ENCODE data around the gene EDEM3.
"Not testable (repeated sequence)": the region's sequence is repeated elsewhere in the genome, so short reads cannot be mapped to it uniquely, and the experiment has no call there.

EDEM3 gene

DNA sequence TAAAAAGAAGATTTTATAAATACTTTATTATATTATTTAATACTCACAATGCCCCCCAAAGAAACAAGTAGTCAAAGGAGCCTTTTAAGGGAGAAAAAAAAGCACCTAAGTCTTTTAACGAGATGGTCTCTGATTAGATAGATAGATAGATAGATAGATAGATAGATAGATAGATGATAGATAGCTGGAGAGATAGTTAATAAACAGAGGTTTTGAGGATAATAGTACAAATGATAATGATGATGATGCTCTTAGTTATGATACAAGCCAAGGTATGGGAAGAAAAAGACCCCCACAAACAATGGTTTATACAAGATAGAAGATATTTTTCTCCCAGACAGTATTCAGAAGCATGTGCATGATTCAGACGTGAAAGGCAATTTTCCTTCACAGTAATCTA is 14.6 kb upstream of the EDEM3 start:
- DNase-seq = no peak

DNA sequence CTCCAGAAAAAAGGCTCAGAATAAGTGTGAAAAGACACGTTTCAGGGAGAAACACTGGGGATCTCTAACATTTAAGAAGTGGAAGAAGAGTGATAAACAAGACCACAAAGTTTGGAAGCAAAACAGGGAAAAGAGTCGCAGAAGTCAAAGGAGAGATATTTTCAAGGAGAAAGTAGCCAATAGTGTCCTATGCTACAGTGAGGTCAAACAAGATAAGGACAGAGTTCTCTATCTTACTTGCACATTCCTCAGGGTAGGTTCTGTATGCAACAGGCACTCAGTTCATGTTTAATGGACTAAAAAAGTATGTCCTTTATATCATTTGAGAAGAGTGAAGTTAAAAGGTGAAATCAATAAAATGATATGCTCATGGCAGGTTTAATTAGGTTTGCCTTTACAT is 13.8 kb upstream of the EDEM3 start:
- DNase-seq = no peak

DNA sequence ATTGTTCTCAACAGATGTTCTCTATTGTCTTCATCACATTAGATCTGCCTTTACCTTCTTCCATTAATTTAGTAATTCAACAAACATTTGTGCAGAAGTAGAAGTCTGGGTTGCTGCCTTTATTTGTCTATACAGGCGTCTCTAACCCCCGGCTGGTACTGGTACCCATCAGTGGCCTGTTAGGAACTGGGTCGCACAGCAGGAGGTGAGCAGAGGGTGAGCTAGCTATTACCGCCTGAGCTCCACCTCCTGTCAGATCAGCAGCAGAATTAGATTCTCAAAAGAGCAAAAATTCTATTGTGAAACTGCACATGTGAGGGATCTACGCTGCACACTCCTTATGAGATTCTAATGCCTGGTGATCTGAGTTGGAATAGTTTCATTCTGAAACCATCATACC is 12.9 kb upstream of the EDEM3 start:
- DNase-seq = no peak

DNA sequence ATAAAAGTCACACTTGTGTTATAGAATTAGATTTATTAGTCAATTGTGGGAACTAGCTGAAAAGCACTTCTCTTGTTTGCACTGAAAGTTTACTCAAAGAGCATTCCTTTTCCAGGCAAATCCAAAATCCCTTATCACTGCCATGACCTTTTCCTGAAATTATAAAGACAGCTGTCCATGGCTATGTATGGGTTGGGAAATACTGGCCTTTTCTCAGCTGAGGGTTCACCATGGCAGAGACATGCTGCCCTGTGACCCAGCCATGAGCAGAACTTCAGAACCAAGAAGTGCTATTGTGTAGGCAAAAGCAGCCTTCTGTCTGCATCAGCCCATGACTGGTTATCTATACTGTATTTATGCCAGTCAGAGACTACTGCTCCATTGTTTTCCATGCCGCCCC is 9.8 kb upstream of the EDEM3 start:
- no peak for DNase-seq

DNA sequence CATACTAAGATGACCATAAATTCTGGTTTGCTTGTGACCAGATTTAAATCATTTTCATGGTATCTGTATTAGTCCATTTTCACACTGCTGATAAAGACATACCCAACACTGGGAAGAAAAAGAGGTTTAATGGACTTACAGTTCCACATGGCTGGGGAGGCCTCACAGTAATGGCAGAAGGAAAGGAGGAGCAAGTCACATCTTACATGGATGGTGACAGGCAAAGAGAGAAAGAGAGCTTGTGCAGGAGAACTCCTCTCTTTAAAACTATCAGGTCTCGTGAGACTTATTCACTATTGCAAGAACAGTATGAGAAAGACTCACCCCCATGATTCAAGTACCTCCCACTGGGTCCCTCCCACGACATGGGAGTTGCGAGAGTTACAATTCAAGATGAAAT is 8.9 kb upstream of the EDEM3 start:
- DNase-seq = not testable (repeated sequence)

DNA sequence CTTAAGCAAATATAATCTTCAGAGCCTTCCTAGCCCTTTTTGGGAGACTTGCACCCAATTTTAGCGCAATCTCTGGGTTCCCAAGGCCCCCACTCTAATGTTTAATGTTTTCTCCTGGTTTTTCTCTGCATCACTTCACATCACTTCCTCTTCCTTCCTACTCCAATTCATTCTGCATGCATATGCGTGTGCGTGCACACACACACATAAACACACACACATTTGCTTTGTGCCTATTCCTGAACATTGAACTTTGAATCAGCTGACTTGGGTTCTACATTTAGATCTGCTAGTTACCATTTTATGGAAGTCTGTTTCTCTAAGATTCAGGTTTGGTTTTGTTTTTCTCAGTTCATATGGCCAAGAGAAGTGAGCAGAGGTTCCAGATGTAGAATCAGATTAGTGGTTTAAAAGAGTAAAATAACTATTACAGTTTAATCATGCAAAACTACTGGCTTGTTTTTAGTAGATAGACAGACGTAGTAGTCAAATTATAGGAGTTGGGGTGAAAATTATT is 7.4 kb upstream of the EDEM3 start:
- DNase-seq = no peak

DNA sequence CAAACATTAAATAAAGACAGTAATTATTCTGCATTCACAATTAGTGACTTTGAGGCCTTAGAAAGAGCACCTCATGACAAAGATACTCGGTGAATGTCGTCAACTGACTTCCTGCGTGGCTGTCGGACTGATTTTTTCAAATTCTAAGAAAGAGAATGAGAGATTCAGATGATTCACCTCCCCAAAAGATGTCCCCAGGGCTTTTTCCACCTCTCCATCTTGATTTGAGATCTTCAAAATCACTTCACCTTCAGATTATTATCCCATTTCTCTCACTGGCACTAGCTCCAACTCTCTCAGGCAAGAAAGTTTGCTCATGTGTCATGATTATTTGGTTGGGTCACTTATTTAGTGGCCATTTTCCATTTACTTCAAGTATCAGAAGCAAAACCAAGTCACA is 5.0 kb upstream of the EDEM3 start:
- DNase-seq = no peak

DNA sequence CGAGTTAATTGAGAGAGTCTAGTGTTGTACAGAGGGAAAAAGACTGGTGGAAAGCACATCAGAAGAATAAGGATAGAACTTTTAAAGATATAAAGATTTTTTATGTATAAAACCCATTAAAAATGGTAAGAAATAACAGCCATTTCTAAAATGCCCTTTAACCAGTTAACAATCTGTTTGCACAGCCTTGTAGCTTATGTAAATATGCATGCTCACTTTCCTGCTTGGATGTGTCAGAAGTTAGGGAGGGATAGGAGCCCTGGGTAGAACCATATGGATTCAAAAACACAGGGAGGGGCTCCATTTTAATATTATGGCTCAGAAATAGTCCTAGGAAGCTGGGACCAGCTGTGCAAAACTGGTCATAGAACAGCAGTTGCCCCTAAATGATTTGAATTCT is 4.5 kb upstream of the EDEM3 start:
- no peak for DNase-seq

DNA sequence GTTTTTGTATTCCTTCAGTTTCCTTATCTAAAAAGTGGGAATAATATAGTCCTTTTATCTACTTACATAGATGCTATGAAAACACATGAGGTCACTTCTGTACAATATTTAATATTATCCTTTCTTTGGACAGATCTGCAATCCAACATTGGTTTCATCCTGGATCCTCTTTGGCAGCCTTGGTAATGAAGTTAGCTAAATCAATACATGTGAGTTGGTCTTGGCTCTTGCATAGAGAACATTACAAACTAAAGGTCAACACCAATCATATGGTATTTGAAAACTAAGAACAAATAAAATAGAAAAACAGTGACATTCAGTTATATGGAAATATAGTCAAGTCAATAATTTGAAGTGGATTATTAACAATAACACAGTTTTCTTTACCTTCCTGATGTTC is 3.2 kb upstream of the EDEM3 start:
- DNase-seq = no peak

DNA sequence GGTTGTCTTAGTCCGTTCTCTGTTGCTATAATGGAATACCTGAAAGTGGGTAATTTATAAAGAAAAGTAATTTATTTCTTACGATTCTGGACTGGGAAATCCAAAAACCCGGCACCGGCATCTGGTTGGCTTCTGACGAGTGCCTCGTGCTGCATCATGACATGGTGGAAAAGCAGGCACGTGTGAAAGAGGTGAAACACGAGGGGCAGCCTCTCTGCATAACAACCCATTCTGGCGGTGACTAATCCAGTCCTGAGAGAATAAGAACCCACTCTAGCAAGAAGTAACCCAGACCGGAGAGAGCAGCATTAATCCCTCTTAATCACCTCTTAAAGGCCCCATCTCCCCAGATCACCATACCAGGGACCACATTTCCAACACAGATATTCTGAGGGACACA is 2.7 kb upstream of the EDEM3 start:
- DNase-seq = no peak

DNA sequence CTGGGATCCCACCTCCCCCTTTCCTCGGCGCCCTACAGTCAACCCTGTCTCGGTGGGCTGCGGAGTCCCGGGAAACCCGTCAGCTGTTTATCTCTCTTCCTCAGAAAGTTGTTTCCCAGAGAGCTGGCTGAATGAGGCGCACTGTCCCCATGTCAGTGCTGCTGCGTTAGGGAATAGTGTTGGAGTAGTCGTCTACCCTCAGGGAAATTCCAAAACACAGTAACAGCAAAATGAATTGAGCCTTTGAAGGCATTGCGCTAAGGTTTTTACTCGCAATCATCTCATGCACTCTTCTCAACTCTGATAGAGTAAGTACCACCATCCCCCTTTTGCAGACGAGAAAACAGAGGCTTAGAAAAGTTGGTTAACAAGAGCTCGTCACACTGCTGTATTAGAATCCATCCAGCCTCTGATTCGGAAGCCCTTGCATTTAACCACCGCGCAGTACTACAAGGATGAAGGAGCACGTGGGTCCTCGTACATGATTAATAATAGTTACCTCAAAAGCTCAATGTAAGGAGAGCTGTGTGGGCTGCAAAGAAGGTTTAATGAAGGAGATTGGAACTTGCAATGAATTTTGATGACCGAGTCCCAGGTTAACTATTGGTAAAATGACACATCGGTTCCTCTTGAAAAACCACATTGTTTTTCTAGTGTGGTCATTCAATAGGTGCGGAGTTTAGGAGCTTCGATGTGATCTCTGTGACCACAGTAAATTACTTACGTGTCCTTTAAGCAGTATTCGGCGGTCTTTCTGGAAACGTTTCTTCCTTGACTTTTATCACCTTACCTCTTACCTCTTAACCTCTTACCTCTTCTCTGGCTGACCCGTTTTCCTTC is 788 bp upstream of the EDEM3 start:
- DNase-seq = no peak

DNA sequence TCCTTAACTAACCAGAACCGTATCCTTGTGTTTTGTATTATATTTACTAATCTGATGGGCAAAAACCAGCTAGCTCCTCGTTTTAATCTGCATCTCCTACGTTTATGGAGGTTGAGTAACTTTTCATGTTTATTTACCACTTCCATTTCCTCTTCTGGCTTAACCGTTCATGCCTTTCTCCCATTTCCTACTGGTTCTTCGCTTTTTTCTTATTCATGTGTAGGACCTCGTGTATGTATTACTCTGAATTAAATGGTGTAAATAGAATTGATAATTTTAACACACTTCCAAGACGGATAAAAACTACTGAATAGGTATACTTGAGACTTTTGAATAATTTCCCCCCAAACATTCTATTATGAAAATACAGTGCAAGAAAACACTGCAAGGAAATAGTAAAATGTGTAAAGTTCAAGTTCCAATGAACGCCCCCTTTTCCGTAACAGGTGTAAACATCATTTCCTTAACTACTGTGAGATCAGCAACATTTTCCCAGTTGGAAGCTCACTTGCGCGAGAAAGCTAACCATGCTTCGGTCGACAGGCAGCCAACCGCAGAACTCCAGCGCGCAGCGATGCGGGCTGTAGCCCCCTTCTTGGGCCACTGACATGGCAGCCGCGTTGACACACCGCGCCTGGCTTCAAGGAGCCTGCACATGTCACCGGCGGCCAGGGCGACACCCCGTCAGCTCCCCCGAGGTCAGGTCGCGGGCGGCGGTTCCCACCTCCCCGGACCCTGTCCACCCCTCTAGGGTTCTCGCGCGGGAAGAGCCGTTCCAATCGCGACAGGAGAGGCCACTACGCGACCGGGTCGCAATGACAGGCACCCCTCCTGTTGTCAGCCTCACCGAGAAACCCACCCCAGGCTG is 816 bp downstream of the EDEM3 start:
- no peak for DNase-seq

DNA sequence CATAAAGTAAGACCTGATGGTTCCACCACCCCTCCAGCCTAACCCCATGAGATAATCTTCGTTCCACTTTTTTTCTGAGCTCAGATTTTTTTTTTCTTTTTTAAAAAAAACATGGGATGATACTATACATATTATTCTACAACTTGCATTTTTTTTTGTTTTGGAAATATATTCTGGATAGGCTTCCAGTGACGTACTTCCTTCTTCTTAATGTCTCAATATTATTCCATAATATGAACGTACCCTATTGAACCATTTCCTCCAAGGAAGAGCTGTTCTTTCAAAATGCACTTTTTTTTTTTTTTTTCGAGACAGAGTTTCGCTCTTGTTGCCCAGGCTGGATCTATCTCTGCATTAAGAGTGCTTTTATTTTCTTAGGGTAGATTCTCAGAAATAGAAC is 1.5 kb downstream of the EDEM3 start:
- DNase-seq = no peak

DNA sequence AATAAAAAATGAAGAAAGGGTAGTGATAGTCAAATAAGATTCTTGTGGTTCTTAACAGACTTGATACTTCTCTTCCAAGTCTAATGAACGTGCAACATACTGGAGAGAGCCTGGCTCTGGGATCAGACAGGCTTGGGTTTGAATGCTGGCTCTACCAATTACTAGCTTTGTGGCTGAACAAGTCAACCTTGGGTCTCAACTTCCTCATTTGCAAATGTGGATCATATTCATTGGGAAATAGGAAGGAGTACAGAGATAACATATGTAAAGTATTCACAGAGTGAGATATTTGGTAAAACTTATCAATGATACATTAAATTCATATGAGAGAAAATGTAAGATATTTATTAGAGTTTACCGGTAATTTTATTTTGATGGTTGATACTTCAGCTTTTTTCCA is 2.0 kb downstream of the EDEM3 start:
- no peak for DNase-seq

DNA sequence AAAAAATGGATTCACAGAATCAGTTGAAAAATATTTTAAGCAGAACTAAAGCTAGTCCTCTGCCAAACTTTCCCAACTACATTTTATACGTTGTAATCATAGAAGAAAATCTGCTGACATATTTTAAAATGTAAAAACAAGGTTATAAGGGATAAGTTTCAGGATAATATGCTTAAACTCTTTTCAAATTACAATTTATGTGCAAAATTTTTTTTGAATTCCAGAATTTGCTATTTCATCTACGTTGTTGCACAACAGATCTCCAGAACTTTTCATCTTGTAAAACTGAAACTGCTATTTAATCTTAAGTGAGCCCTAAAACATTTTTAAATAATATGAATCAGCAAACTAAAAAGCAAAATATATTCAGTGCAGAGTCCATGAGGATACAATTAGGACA is 5.9 kb downstream of the EDEM3 start:
- DNase-seq = no peak

DNA sequence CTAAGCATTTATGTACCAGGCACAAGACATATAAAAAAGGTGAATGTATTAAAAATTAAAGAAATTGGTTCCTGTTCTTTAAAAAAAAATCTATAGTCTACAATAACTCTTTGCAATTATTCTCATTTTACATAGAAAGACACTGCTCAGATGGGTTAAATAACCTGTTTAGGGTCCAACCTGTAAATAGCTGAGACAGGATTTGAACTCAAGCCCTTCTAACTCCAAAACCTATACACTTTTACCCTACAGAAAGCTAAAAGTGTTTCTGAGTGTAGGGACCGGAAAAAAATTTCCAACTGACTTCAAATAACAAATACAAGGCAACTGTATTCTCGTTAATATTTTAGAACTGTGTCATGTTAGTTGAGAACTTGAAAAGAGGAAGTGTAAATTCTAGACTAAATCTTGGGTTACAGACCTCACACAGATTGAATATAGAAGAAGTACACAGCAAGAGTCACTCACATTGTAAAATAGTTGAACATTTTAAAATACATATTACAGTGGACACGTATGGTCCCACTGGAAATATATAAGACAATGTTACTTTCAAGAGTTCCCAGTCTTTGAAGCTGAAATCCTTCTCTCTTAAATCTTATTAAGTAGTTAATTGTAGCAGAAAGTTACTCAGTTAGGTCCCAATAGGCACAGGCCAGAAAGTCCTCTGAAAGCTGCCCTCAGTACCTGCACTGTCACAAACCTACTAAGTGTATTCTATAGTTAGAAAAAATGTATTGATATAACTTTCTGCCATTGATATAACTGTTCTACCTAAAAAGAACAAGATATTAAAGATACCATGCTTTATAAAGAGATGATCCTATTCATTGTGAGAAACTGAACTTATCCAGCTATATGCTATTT is 7.3 kb downstream of the EDEM3 start:
- DNase-seq = no peak

DNA sequence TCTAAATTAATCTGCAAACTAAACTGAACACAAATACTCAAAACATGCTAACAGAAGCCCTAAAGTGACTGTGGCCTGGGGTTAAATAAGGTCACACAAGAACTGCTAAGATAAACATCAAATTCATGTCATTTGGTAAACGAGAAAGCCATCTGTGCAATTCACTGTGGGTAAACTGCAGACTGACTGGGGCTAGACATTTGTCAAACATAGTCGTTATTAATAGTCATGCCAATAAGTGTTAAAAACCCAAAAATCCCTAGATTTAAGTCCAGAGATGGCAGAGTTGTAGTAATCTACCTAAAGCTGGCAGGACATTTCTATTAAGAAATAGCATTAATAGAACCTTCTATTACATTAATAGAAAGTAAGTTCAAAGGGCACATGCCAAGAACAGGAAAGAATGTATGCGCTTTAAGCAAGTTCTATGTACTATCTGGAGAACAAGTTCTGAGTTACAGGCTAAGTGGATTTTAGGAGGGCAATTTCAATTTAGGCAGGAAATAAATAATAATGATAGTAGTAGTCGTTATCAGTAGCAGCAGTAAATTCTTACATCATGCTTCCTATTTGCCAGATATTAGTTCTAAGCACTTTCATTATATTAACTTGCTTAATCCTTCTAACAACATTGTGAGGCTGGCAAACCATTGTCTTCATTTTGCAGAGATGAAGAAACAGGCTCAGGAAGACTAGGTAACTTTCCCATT is 8.6 kb downstream of the EDEM3 start:
- no peak for DNase-seq

DNA sequence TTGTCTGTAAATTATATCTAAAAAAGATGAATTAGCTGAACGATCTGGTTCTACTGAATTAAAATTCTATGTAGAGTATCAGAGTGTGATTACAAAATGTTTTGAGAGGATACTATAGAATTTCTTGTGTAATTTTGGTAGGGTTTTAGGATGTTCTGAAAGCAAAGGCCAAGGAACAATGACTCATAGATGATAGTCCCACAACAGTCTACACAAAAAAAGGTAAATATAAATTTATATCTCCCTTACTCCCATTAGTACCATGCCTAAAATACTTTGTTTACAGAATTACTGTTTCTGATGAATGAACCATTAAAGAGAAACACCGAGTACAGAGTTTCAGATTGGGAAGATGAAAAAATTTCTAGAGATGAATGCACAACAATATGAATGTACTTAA is 9.5 kb downstream of the EDEM3 start:
- DNase-seq = no peak

DNA sequence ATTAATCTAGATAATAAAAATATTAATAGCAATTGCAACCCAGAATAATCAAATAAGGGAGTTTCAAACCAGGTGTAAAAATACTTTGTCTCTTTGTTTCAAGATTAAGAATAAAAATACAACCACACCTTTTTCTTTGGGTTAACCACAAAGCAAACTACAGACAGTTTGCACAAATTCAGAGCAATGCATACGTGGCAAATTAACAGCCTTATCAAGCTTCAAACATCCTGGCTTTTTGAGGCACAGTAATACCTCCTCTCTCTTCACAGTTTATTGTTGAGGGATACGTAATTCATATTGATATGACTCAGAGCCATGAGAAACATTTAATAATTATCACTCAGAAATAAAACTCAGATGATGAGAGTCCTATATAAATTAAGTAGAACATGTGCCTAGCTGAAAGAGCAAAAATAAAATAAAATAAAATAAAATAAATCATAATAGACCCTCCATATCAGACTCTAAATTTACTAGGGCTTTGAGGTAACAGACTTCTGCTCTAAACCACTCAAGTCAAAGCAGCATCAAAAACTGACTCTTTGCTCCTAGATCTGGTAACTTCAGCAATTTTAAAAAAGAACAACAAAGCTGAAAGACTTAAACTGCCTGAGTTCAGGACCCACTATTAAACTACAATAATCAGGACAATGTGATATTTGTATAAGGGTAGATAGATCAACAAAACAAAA is 11.4 kb downstream of the EDEM3 start:
- no peak for DNase-seq

DNA sequence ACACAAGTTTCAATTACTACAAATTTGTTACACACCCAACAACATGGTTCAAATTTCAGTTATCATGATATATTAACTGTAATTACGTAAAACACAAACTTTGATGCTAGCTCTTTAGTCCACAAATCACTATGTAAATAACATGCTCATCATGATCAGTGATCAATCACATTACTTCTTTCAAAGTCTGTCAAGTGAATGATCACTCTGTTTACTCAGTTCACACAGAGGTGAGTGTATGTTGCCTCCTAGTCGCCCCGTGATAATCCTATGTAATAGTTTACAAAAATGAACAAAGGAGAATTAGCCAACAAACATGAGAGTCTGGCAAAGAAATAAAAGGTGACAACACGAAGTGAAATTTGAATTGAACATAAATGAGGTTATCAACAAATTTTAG is 14.3 kb downstream of the EDEM3 start:
- no peak for DNase-seq

DNA sequence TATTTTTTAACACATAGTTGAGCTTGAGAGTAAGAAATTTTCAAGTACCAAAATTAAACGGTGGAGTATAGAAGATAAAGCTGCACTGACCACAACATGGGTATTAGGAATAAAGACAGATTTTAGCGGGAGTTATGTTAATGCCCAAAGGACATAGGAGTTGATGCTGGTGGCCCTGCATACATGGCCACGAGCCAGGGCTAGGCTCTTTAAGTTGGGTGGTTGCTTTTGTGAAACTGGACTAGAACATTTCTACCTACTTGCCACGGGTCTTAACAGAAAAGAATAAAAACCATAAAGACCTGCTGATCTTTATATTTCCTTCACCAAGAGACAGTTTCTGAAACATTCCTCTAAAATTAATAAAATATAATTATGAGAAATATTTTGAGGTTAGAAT is 14.9 kb downstream of the EDEM3 start:
- DNase-seq = no peak

DNA sequence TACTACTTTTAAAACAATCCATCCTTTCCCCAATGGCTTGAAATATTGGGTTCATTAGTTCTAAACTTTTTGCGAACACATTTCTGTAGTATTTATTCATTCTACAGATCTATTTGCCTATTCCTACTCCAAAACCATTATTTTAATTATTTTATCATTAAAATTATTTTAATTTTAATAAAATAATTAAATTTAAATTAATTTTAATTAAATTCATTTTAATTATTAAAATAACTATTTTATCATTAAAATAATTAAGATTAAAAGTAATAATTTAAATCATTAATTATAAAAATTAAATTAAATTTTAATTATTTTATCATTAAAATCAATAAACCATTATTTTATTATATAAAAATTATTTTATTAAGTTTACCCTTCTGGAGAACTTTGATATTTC is 15.6 kb downstream of the EDEM3 start:
- no peak for DNase-seq

Data from right forelimb (tissue), 1 donor.